H9 (cell line): Measurements from ENCODE around the gene TSPAN3. TPM values are rescaled to one million over a fixed set of nuclear protein-coding genes. Genes with fewer than 3 reads are reported as not detected.

Source experiments
- DNase-seq: peaks from one replicate; pipeline ENCODE4 v3.0.0-alpha.2; 2017
- H2AFZ ChIP-seq: one replicate; pipeline ENCODE4 v1.6.1; 2013; ENCODE audit warnings: mild to moderate bottlenecking, low read length, control low read depth, moderate library complexity
- H2AK5ac ChIP-seq: 2 replicates; pipeline ENCODE4 v1.6.1; 2013; ENCODE audit warnings: low read length, control low read depth, mixed read lengths; ENCODE audit not compliant: insufficient read length
- H2BK120ac ChIP-seq: one replicate; pipeline ENCODE4 v1.6.1; 2013; ENCODE audit warnings: low read depth, mild to moderate bottlenecking, low read length, control low read depth, inconsistent platforms; ENCODE audit not compliant: poor library complexity, severe bottlenecking
- H2BK12ac ChIP-seq: 2 replicates; pipeline ENCODE4 v1.6.1; 2013; ENCODE audit warnings: low read length, control low read depth, mixed read lengths, low read depth; ENCODE audit not compliant: insufficient read length
- H2BK15ac ChIP-seq: 2 replicates; pipeline ENCODE4 v1.6.1; 2013; ENCODE audit warnings: low read depth, low read length, control low read depth
- H2BK20ac ChIP-seq: one replicate; pipeline ENCODE4 v1.6.1; 2013; ENCODE audit warnings: low read depth, mild to moderate bottlenecking, low read length, control low read depth, inconsistent platforms; ENCODE audit not compliant: poor library complexity, severe bottlenecking
- H2BK5ac ChIP-seq: 2 replicates; pipeline ENCODE4 v1.6.1; 2013; ENCODE audit warnings: low read length, control low read depth, mixed read lengths; ENCODE audit not compliant: insufficient read length
- H3K14ac ChIP-seq: 2 replicates; pipeline ENCODE4 v1.6.1; 2013; ENCODE audit warnings: low read length, control low read depth; ENCODE audit not compliant: insufficient read depth
- H3K18ac ChIP-seq: 2 replicates; pipeline ENCODE4 v1.6.1; 2013; ENCODE audit warnings: low read depth, mild to moderate bottlenecking, mixed read lengths, low read length, control low read depth; ENCODE audit not compliant: insufficient read length
- H3K23ac ChIP-seq: 2 replicates; pipeline ENCODE4 v1.6.1; 2013; ENCODE audit warnings: low read length, control low read depth, mixed read lengths, low read depth; ENCODE audit not compliant: insufficient read length
- H3K23me2 ChIP-seq: 2 replicates; pipeline ENCODE4 v1.6.1; 2013; ENCODE audit warnings: low read depth, mild to moderate bottlenecking, mixed read lengths, low read length, control low read depth; ENCODE audit not compliant: insufficient read length, poor library complexity, severe bottlenecking
- H3K27ac ChIP-seq: 2 replicates; pipeline ENCODE4 v1.5.1; 2013; ENCODE audit warnings: low read length, control low read depth, mixed read lengths, low read depth; ENCODE audit not compliant: insufficient read length
- H3K27me3 ChIP-seq: 2 replicates; pipeline ENCODE4 v1.6.1; 2013; ENCODE audit warnings: low read length, control low read depth, inconsistent platforms; ENCODE audit not compliant: insufficient read depth
- H3K4ac ChIP-seq: 2 replicates; pipeline ENCODE4 v1.6.1; 2013; ENCODE audit warnings: low read depth, mild to moderate bottlenecking, control low read depth, inconsistent platforms, low read length, moderate library complexity
- H3K4me1 ChIP-seq: 2 replicates; pipeline ENCODE4 v1.6.1; 2013; ENCODE audit warnings: low read length, control low read depth, inconsistent platforms; ENCODE audit not compliant: insufficient read depth
- H3K4me2 ChIP-seq: 2 replicates; pipeline ENCODE4 v1.6.1; 2013; ENCODE audit warnings: low read length, control low read depth, mixed read lengths; ENCODE audit not compliant: insufficient read length, insufficient read depth
- H3K56ac ChIP-seq: 2 replicates; pipeline ENCODE4 v1.6.1; 2013; ENCODE audit warnings: low read depth, mild to moderate bottlenecking, mixed read lengths, low read length, control low read depth; ENCODE audit not compliant: insufficient read length
- H3K79me1 ChIP-seq: 2 replicates; pipeline ENCODE4 v1.6.1; 2013; ENCODE audit warnings: low read depth, mild to moderate bottlenecking, moderate library complexity, low read length, control low read depth, inconsistent platforms; ENCODE audit not compliant: insufficient read depth, poor library complexity, severe bottlenecking
- H3K79me2 ChIP-seq: 2 replicates; pipeline ENCODE4 v1.6.1; 2013; ENCODE audit warnings: low read length, control low read depth, inconsistent platforms; ENCODE audit not compliant: insufficient read depth
- H3K9ac ChIP-seq: 2 replicates; pipeline ENCODE4 v1.6.1; 2013; ENCODE audit warnings: low read length, control low read depth, mixed read lengths; ENCODE audit not compliant: insufficient read length; ENCODE audit errors: extremely low read depth
- H3K9me3 ChIP-seq: one replicate; pipeline ENCODE4 v1.6.1; 2013; ENCODE audit warnings: low read depth, low read length, inconsistent platforms; ENCODE audit not compliant: control insufficient read depth
- H3T11ph ChIP-seq: one replicate; pipeline ENCODE4 v1.6.1; 2013; ENCODE audit warnings: mild to moderate bottlenecking, low read length, control low read depth, inconsistent platforms
- H4K20me1 ChIP-seq: one replicate; pipeline ENCODE4 v1.6.1; 2013; ENCODE audit not compliant: control insufficient read depth, insufficient read length, insufficient read depth
- H4K5ac ChIP-seq: 2 replicates; pipeline ENCODE4 v1.6.1; 2013; ENCODE audit warnings: low read depth, mild to moderate bottlenecking, mixed read lengths, low read length, control low read depth; ENCODE audit not compliant: insufficient read length
- H4K8ac ChIP-seq: replicated peaks from 2 replicates; pipeline ENCODE4 v1.6.1; 2013; ENCODE audit warnings: low read length, control low read depth, mixed read lengths, low read depth; ENCODE audit not compliant: insufficient read length
- H4K91ac ChIP-seq: 2 replicates; pipeline ENCODE4 v1.6.1; 2013; ENCODE audit warnings: low read depth, mild to moderate bottlenecking, moderate library complexity, mixed read lengths, low read length, control low read depth; ENCODE audit not compliant: insufficient read length
- H3K27ac Mint-ChIP-seq, 3 experiments: 2 replicates in 2 of 3; 3 replicates in 1 of 3; pipeline ENCODE4 v1.8.0; 2020 to 2021; ENCODE audit warnings: mixed read lengths in 3 of 3, mild to moderate bottlenecking in 1 of 3, moderate library complexity in 1 of 3
- H3K27me3 Mint-ChIP-seq: 2 replicates; pipeline ENCODE4 v1.8.0; 2021; ENCODE audit warnings: low read depth, mild to moderate bottlenecking, moderate library complexity, mixed read lengths
- H3K36me3 Mint-ChIP-seq, 3 experiments: 2 replicates in 2 of 3; 3 replicates in 1 of 3; pipeline ENCODE4 v1.8.0; 2020 to 2021; ENCODE audit warnings: low read depth in 3 of 3, mixed read lengths in 3 of 3; ENCODE audit not compliant: insufficient read depth in 1 of 3
- H3K4me1 Mint-ChIP-seq, 2 experiments: 2 replicates each; pipeline ENCODE4 v1.8.0; 2020; ENCODE audit warnings: mixed read lengths in 2 of 2
- H3K4me3 Mint-ChIP-seq, 2 experiments: 2 replicates in 1 of 2; 3 replicates in 1 of 2; pipeline ENCODE4 v1.8.0; 2020 to 2021; ENCODE audit warnings: mild to moderate bottlenecking in 2 of 2, mixed read lengths in 2 of 2, moderate library complexity in 1 of 2
- H3K9me3 Mint-ChIP-seq, 2 experiments: 2 replicates in 1 of 2; 3 replicates in 1 of 2; pipeline ENCODE4 v1.8.0; 2020; ENCODE audit warnings: mild to moderate bottlenecking in 2 of 2, mixed read lengths in 2 of 2, moderate library complexity in 1 of 2
- CTCF ChIP-seq: fragments of 200-600 bp; sonication (generic); conservative IDR thresholded peaks from 3 replicates; pipeline ENCODE4 v1.8.0; 2021; ENCODE audit warnings: antibody characterized with exemption, mild to moderate bottlenecking
- whole genome bisulfite sequencing: extraction: QIAGEN DNeasy Blood & Tissue Kit; methylation state at CpG from one replicate; pipeline ENCODE4 v1.1.7; 2013; ENCODE audit warnings: missing lambda C conversion rate, low lambda C conversion rate, mixed read lengths; ENCODE audit not compliant: insufficient read length; ENCODE audit errors: extremely low coverage; 5-methylcytosine and 5-hydroxymethylcytosine counted together
- total RNA-seq: library from RNA; stranded (reverse); gene quantifications from 2 replicates; pipeline ENCODE4 v1.2.1, GENCODE V29; 2021

The TSPAN3 gene
- total RNA-seq, 1 experiment from 2014 or later: 117 TPM

GRCh38 chr15:77032052-77032646 is 38.8 kb downstream of the TSPAN3 start:
- H3K27me3 Mint-ChIP-seq: no peaks in the 10 kb centered on the region; the same call in none of the 2 replicates
- H2BK20ac ChIP-seq: no peak overlapping the region
- H3K9ac ChIP-seq: no peak overlapping the region
- H3K9me3 Mint-ChIP-seq: peaks cover under 1 to 2% of the 10 kb centered on the region in 2 experiments; a peak in 4 of 5 replicates
- H2BK15ac ChIP-seq: no peak overlapping the region
- no peak overlapping the region for H2BK120ac ChIP-seq
- no peaks in the 10 kb centered on the region for H3K23me2 ChIP-seq
- H3K27ac Mint-ChIP-seq: 0 out of 7 replicates have a peak overlapping the region, but pooled peaks of 1 of the 3 experiments have one; percentile 63
- peaks cover 13 to 27% of the 10 kb centered on the region in 2 experiments for H3K4me1 Mint-ChIP-seq
- H3K36me3 Mint-ChIP-seq: peaks cover under 1 to 6% (median 2%) of the 10 kb centered on the region in 3 experiments; a peak in 4 of 7 replicates
- no peaks in the 10 kb centered on the region for H3K79me2 ChIP-seq
- DNase-seq: peak; percentile 25
- no peak overlapping the region for H3K4ac ChIP-seq
- no peak overlapping the region for H3T11ph ChIP-seq
- no peak overlapping the region for H2BK12ac ChIP-seq
- no peak overlapping the region for H2AFZ ChIP-seq
- WGBS: no CpG with 5 or more reads among the region's 22 CpGs
- no peak overlapping the region for H2BK5ac ChIP-seq
- no peak overlapping the region for H4K91ac ChIP-seq
- H3K4me3 Mint-ChIP-seq: no peak overlapping the region
- no peak overlapping the region for H3K14ac ChIP-seq
- H4K20me1 ChIP-seq: no peaks in the 10 kb centered on the region
- no peak overlapping the region for H2AK5ac ChIP-seq
- H3K27me3 ChIP-seq: no peaks in the 10 kb centered on the region
- no peak overlapping the region for H3K18ac ChIP-seq
- H3K56ac ChIP-seq: no peak overlapping the region
- no peak overlapping the region for H3K27ac ChIP-seq
- no peak overlapping the region for H4K5ac ChIP-seq
- no peaks in the 10 kb centered on the region for H3K9me3 ChIP-seq
- H3K4me1 ChIP-seq: no peaks in the 10 kb centered on the region
- no peak overlapping the region for H3K4me2 ChIP-seq
- H3K23ac ChIP-seq: no peak overlapping the region
- H4K8ac ChIP-seq: no peak overlapping the region
- no peak for TF ChIP-seq CTCF
- no peaks in the 10 kb centered on the region for H3K79me1 ChIP-seq
